Keratinocyte (primary cell): ENCODE data around the gene ELOVL6.

ENCODE experiments used
- EZH2 ChIP-seq: IDR thresholded peaks from one replicate; pipeline ENCODE4 v1.6.1; 2012; ENCODE audit warnings: inconsistent platforms, mild to moderate bottlenecking, low read length, moderate library complexity
- TF ChIP-seq, protein P1 (sequence below), 3 experiments: IDR thresholded peaks in 1 of 3; conservative IDR thresholded peaks in 1 of 3; optimal IDR thresholded peaks in 1 of 3; 2 replicates in 2 of 3; 3 replicates in 1 of 3; pipeline versions ENCODE3 to v1.5.1; 2011; ENCODE audit warnings: low read length in 3 of 3, mild to moderate bottlenecking in 3 of 3, moderate library complexity in 2 of 3, control low read depth in 1 of 3, inconsistent platforms in 1 of 3; ENCODE audit not compliant: insufficient read depth in 2 of 3; ENCODE audit errors: extremely low read depth in 1 of 3

- TF ChIP-seq, protein P1, sequence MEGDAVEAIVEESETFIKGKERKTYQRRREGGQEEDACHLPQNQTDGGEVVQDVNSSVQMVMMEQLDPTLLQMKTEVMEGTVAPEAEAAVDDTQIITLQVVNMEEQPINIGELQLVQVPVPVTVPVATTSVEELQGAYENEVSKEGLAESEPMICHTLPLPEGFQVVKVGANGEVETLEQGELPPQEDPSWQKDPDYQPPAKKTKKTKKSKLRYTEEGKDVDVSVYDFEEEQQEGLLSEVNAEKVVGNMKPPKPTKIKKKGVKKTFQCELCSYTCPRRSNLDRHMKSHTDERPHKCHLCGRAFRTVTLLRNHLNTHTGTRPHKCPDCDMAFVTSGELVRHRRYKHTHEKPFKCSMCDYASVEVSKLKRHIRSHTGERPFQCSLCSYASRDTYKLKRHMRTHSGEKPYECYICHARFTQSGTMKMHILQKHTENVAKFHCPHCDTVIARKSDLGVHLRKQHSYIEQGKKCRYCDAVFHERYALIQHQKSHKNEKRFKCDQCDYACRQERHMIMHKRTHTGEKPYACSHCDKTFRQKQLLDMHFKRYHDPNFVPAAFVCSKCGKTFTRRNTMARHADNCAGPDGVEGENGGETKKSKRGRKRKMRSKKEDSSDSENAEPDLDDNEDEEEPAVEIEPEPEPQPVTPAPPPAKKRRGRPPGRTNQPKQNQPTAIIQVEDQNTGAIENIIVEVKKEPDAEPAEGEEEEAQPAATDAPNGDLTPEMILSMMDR (optimal IDR thresholded peaks at IDR 0.05 in 1 of 3, IDR thresholded peaks at IDR 0.05 in 1 of 3, conservative IDR thresholded peaks at IDR 0.05 in 1 of 3; ENCODE audit: extremely low read depth in 1 of 3, insufficient read depth in 2 of 3, low read length in 3 of 3): no peak
- TF ChIP-seq EZH2: no peak
Measured at GRCh38 chr4:110033355-110034025, 164.9 kb downstream of the ELOVL6 start.
